ENCODE results near the gene CDPF1. TPM values are rescaled to one million over a fixed set of nuclear protein-coding genes. Genes with fewer than 3 reads are reported as not detected.

The CDPF1 gene
- total RNA-seq, 1 experiment from 2014 or later: 16.3 TPM

- DNase-seq (ENCODE audit: low read depth, low spot score): no peak
- no peaks in the 10 kb centered on the region for H4K20me1 ChIP-seq (ENCODE audit: insufficient read depth)
- BruUV-seq (replicated peaks): no TSS peak
- intact Hi-C loops (cut with micrococcal nuclease): no loop called here
- POLR2A ChIA-PET: interaction anchor here (1.1 kb wide), 1 partner anchor 9 kb away, joined by 4 read pairs; the partner anchor contains the start of gene TTC38
- RAD21 ChIA-PET (ENCODE audit: low non-redundant PET in 1 of 2, low total read pairs in 2 of 2, uncharacterized antibody in 2 of 2, unreplicated experiment in 2 of 2): no interaction called here
- H3K27ac ChIP-seq (ENCODE audit: low read depth, low read length): no peak overlapping the region
- H3K27me3 ChIP-seq (ENCODE audit: insufficient read depth, low read length): no peaks in the 10 kb centered on the region
- CTCF ChIA-PET: no interaction called here
- H3K9me3 ChIP-seq (ENCODE audit: control insufficient read depth in 1 of 2, insufficient read depth in 1 of 2, low read depth in 1 of 2, low read length in 2 of 2): peaks cover 0 to 5% of the 10 kb centered on the region in 2 experiments; a peak in 1 of 4 replicates
- no peak overlapping the region for H3K4me2 ChIP-seq (ENCODE audit: low read length)
- no peak for ATAC-seq
- H3K36me3 ChIP-seq (ENCODE audit: control insufficient read depth in 1 of 2, insufficient read depth in 2 of 2, low read length in 2 of 2): peaks cover 20 to 45% of the 10 kb centered on the region in 2 experiments
- no peaks in the 10 kb centered on the region for H3K79me2 ChIP-seq (ENCODE audit: insufficient read depth, low read length)
- no peaks in the 10 kb centered on the region for H3K4me1 ChIP-seq (ENCODE audit: control insufficient read depth in 1 of 2, insufficient read depth in 2 of 2, low read length in 2 of 2)
- no peak overlapping the region for H2AFZ ChIP-seq (ENCODE audit: low read depth, low read length, poor library complexity, severe bottlenecking)
- no peak overlapping the region for H3K4me3 ChIP-seq (replicated peaks in 1 of 2; ENCODE audit: low read depth in 1 of 2, low read length in 2 of 2)
- H3K9ac ChIP-seq (ENCODE audit: low read length): no peak overlapping the region
- TF ChIP-seq ZBTB33 (IDR thresholded peaks at IDR 0.05; ENCODE audit: extremely low read depth, insufficient replicate concordance, low read length) (no peak), CEBPB (IDR thresholded peaks at IDR 0.05; ENCODE audit: low read depth) (no peak), CTCF (IDR thresholded peaks at IDR 0.05 in 2 of 3, conservative IDR thresholded peaks at IDR 0.05 in 1 of 3; ENCODE audit: borderline replicate concordance in 1 of 3, insufficient read depth in 1 of 3, low read depth in 2 of 3, low read length in 2 of 3) (no peak), ELF1 (IDR thresholded peaks at IDR 0.05; ENCODE audit: borderline replicate concordance, low read depth) (no peak), ZNF274 (IDR thresholded peaks at IDR 0.05; ENCODE audit: low read depth, low read length) (no peak), POLR2AphosphoS5 (IDR thresholded peaks at IDR 0.05; ENCODE audit: low read depth, low read length) (no peak), CBX3 (IDR thresholded peaks at IDR 0.05; ENCODE audit: low read depth) (no peak), RAD21 (IDR thresholded peaks at IDR 0.05; ENCODE audit: low read depth) (no peak), ATF3 (IDR thresholded peaks at IDR 0.05) (no peak), EGR1 (IDR thresholded peaks at IDR 0.05; ENCODE audit: low read depth) (no peak), TCF7L2 (IDR thresholded peaks at IDR 0.05; ENCODE audit: borderline replicate concordance, extremely low read depth, insufficient read depth, insufficient read length) (no peak), SP1 (IDR thresholded peaks at IDR 0.05; ENCODE audit: low read depth) (no peak)
- H3K9me2 ChIP-seq (ENCODE audit: insufficient read depth): no peaks in the 10 kb centered on the region
These were observed 26.5 kb upstream of the CDPF1 start for GRCh38 chr22:46276563-46276962.

All from HCT116 (cell line).